Activated naive CD8-positive, alpha-beta T cell (primary cell): ENCODE measurements around the gene CDH13.

Source experiments
- H3K27ac Mint-ChIP-seq: one replicate; pipeline ENCODE4 v1.8.0; 2021; ENCODE audit warnings: mixed read lengths
- H3K27me3 Mint-ChIP-seq: one replicate; pipeline ENCODE4 v1.8.0; 2021; ENCODE audit warnings: mixed read lengths
- H3K36me3 Mint-ChIP-seq: one replicate; pipeline ENCODE4 v1.8.0; 2021; ENCODE audit warnings: mixed read lengths
- H3K4me1 Mint-ChIP-seq: one replicate; pipeline ENCODE4 v1.8.0; 2021; ENCODE audit warnings: low read depth, mixed read lengths
- H3K4me3 Mint-ChIP-seq: one replicate; pipeline ENCODE4 v1.8.0; 2021; ENCODE audit warnings: mild to moderate bottlenecking, mixed read lengths
- H3K9me3 Mint-ChIP-seq: one replicate; pipeline ENCODE4 v1.8.0; 2021; ENCODE audit warnings: low read depth, mixed read lengths

CDH13 gene

GRCh38 chr16:82609140-82609539, 17.6 kb upstream of the CDH13 start:
- Mint-ChIP-seq H3K27me3 (peaks cover 16% of the 10 kb centered on the region), H3K9me3 (no peaks in the 10 kb centered on the region), H3K36me3 (no peaks in the 10 kb centered on the region), H3K4me1 (no peaks in the 10 kb centered on the region), H3K27ac (no peak overlapping the region), H3K4me3 (no peak overlapping the region)

GRCh38 chr16:82612263-82612662, 14.5 kb upstream of the CDH13 start:
- H3K4me1 Mint-ChIP-seq: no peaks in the 10 kb centered on the region
- H3K27me3 Mint-ChIP-seq: peaks cover 18% of the 10 kb centered on the region
- H3K9me3 Mint-ChIP-seq: no peaks in the 10 kb centered on the region
- H3K4me3 Mint-ChIP-seq: no peak overlapping the region
- H3K27ac Mint-ChIP-seq: no peak overlapping the region
- H3K36me3 Mint-ChIP-seq: no peaks in the 10 kb centered on the region

GRCh38 chr16:82616356-82616755, 10.4 kb upstream of the CDH13 start:
- Mint-ChIP-seq H3K4me3 (no peak overlapping the region), H3K36me3 (no peaks in the 10 kb centered on the region), H3K27me3 (peaks cover 9% of the 10 kb centered on the region), H3K9me3 (no peaks in the 10 kb centered on the region), H3K4me1 (no peaks in the 10 kb centered on the region), H3K27ac (no peak overlapping the region)

- Mint-ChIP-seq H3K9me3 (no peaks in the 10 kb centered on the region), H3K4me3 (no peak overlapping the region), H3K27me3 (peaks cover 19% of the 10 kb centered on the region), H3K36me3 (no peaks in the 10 kb centered on the region), H3K4me1 (peaks cover 2% of the 10 kb centered on the region), H3K27ac (no peak overlapping the region)
Observed at GRCh38 chr16:82621781-82622180, 5.0 kb upstream of the CDH13 start.

- H3K9me3 Mint-ChIP-seq: no peaks in the 10 kb centered on the region
- H3K27me3 Mint-ChIP-seq: peaks cover 21% of the 10 kb centered on the region
Observed at GRCh38 chr16:82623241-82623640, 3.5 kb upstream of the CDH13 start.

GRCh38 chr16:82625066-82625968, 1.5 kb upstream of the CDH13 start:
- H3K4me1 Mint-ChIP-seq: peaks cover 2% of the 10 kb centered on the region
- H3K36me3 Mint-ChIP-seq: no peaks in the 10 kb centered on the region
- H3K27ac Mint-ChIP-seq: no peak overlapping the region
- peaks cover 33% of the 10 kb centered on the region for H3K27me3 Mint-ChIP-seq
- no peak overlapping the region for H3K4me3 Mint-ChIP-seq
- no peaks in the 10 kb centered on the region for H3K9me3 Mint-ChIP-seq

More at GRCh38 chr16:82623241-82623640, 3.5 kb upstream of the CDH13 start:
- Mint-ChIP-seq H3K27ac (no peak overlapping the region), H3K4me1 (peaks cover 2% of the 10 kb centered on the region), H3K36me3 (no peaks in the 10 kb centered on the region), H3K4me3 (no peak overlapping the region)

GRCh38 chr16:82628088-82628423, 1.3 kb downstream of the CDH13 start:
- no peak overlapping the region for H3K4me3 Mint-ChIP-seq
- no peaks in the 10 kb centered on the region for H3K36me3 Mint-ChIP-seq
- peaks cover 35% of the 10 kb centered on the region for H3K27me3 Mint-ChIP-seq
- peaks cover 2% of the 10 kb centered on the region for H3K4me1 Mint-ChIP-seq
- no peak overlapping the region for H3K27ac Mint-ChIP-seq
- no peaks in the 10 kb centered on the region for H3K9me3 Mint-ChIP-seq

GRCh38 chr16:82628711-82629110, 1.9 kb downstream of the CDH13 start:
- H3K9me3 Mint-ChIP-seq: no peaks in the 10 kb centered on the region
- no peak overlapping the region for H3K4me3 Mint-ChIP-seq
- no peak overlapping the region for H3K27ac Mint-ChIP-seq
- H3K4me1 Mint-ChIP-seq: peaks cover 2% of the 10 kb centered on the region
- peaks cover 35% of the 10 kb centered on the region for H3K27me3 Mint-ChIP-seq
- H3K36me3 Mint-ChIP-seq: no peaks in the 10 kb centered on the region

GRCh38 chr16:82629441-82630027, 2.8 kb downstream of the CDH13 start:
- H3K4me1 Mint-ChIP-seq: peaks cover 2% of the 10 kb centered on the region

GRCh38 chr16:82630219-82630618, 3.5 kb downstream of the CDH13 start:
- Mint-ChIP-seq H3K4me1 (peaks cover 2% of the 10 kb centered on the region), H3K9me3 (no peaks in the 10 kb centered on the region), H3K36me3 (no peaks in the 10 kb centered on the region), H3K4me3 (no peak overlapping the region), H3K27me3 (peaks cover 32% of the 10 kb centered on the region), H3K27ac (no peak overlapping the region)

More at GRCh38 chr16:82629441-82630027, 2.8 kb downstream of the CDH13 start:
- H3K27me3 Mint-ChIP-seq: peaks cover 35% of the 10 kb centered on the region
- H3K36me3 Mint-ChIP-seq: no peaks in the 10 kb centered on the region
- no peaks in the 10 kb centered on the region for H3K9me3 Mint-ChIP-seq
- H3K27ac Mint-ChIP-seq: no peak overlapping the region
- no peak overlapping the region for H3K4me3 Mint-ChIP-seq

- Mint-ChIP-seq H3K36me3 (no peaks in the 10 kb centered on the region), H3K27ac (no peak overlapping the region), H3K4me1 (peaks cover 2% of the 10 kb centered on the region), H3K4me3 (no peak overlapping the region), H3K27me3 (peaks cover 27% of the 10 kb centered on the region), H3K9me3 (no peaks in the 10 kb centered on the region)
Observed at GRCh38 chr16:82630688-82631087, 3.9 kb downstream of the CDH13 start.

GRCh38 chr16:82631701-82632685, 5.2 kb downstream of the CDH13 start:
- Mint-ChIP-seq H3K4me3 (no peak overlapping the region), H3K27me3 (peaks cover 22% of the 10 kb centered on the region), H3K36me3 (no peaks in the 10 kb centered on the region), H3K9me3 (no peaks in the 10 kb centered on the region), H3K27ac (no peak overlapping the region), H3K4me1 (no peaks in the 10 kb centered on the region)

- Mint-ChIP-seq H3K9me3 (no peaks in the 10 kb centered on the region), H3K27ac (no peak overlapping the region), H3K4me1 (no peaks in the 10 kb centered on the region), H3K36me3 (no peaks in the 10 kb centered on the region), H3K4me3 (no peak overlapping the region), H3K27me3 (peaks cover 11% of the 10 kb centered on the region)
Observed at GRCh38 chr16:82633964-82634600, 7.3 kb downstream of the CDH13 start.

- H3K4me3 Mint-ChIP-seq: no peak overlapping the region
- no peaks in the 10 kb centered on the region for H3K36me3 Mint-ChIP-seq
- no peaks in the 10 kb centered on the region for H3K4me1 Mint-ChIP-seq
- peaks cover 6% of the 10 kb centered on the region for H3K27me3 Mint-ChIP-seq
- H3K9me3 Mint-ChIP-seq: no peaks in the 10 kb centered on the region
- H3K27ac Mint-ChIP-seq: no peak overlapping the region
Observed at GRCh38 chr16:82634955-82635610, 8.3 kb downstream of the CDH13 start.
